KOPT-K1 (cell line): ENCODE results near the gene DIS3L2.
"Not testable (repeated sequence)": the region's sequence is repeated elsewhere in the genome, so short reads cannot be mapped to it uniquely, and the experiment has no call there.

ENCODE experiments used
- H3K27ac ChIP-seq: fragments of 200-600 bp; sonication (generic); 2 replicates; pipeline ENCODE4 v1.5.1; 2016; ENCODE audit warnings: antibody characterized with exemption, mild to moderate bottlenecking, low read depth, low read length; ENCODE audit not compliant: poor library complexity, severe bottlenecking
- H3K36me3 ChIP-seq: fragments of 200-600 bp; sonication (generic); 2 replicates; pipeline ENCODE4 v1.5.1; 2017; ENCODE audit warnings: antibody characterized with exemption, mild to moderate bottlenecking, low read length, moderate library complexity; ENCODE audit not compliant: insufficient read depth
- H3K9me3 ChIP-seq: fragments of 200-600 bp; sonication (generic); 2 replicates; pipeline ENCODE4 v1.5.1; 2017; ENCODE audit warnings: antibody characterized with exemption, low read length, mild to moderate bottlenecking; ENCODE audit not compliant: insufficient read depth, poor library complexity, severe bottlenecking

DIS3L2 gene

DNA sequence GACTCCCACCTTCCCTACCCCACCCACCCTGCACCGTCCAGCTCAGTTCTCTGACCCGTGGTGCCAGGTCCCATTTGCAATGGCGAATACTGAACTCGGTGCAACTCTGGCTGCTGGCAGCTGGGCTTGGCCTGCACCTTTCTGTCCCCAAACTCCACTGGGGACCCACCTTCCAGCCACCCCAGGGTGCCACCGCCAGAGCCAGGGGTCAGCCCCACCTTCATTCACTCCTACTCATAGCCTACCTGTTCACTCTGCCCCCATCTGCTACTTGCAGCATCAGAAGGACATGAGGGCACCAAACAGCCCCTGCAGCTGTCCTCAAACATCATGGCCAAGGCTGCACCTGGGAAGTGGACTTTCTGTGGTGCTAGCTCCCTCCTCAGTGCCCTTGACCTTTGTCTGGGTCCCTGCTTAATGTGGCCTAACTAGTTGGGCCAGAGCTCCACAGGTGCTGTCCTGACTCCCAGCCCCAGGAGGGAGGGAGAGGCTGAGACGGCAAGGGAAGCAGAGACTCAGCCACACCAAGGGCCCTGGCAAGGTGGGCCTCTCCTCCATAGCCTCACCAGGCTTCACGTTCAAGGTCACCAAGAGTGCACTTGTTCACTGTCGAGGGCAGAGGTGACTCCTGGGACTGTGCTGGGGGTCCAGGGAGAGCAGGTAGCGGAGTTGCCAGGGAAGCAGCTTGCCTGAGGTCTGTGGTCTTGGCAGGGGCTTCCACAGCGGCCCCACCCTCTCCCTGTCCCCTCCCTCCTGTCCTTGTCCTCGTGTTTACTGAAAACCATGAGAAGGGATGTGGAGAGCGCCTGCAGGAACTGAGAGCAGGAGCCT is 365.0 kb downstream of the DIS3L2 start:
- not testable (repeated sequence) for H3K9me3 ChIP-seq, H3K27ac ChIP-seq

DNA sequence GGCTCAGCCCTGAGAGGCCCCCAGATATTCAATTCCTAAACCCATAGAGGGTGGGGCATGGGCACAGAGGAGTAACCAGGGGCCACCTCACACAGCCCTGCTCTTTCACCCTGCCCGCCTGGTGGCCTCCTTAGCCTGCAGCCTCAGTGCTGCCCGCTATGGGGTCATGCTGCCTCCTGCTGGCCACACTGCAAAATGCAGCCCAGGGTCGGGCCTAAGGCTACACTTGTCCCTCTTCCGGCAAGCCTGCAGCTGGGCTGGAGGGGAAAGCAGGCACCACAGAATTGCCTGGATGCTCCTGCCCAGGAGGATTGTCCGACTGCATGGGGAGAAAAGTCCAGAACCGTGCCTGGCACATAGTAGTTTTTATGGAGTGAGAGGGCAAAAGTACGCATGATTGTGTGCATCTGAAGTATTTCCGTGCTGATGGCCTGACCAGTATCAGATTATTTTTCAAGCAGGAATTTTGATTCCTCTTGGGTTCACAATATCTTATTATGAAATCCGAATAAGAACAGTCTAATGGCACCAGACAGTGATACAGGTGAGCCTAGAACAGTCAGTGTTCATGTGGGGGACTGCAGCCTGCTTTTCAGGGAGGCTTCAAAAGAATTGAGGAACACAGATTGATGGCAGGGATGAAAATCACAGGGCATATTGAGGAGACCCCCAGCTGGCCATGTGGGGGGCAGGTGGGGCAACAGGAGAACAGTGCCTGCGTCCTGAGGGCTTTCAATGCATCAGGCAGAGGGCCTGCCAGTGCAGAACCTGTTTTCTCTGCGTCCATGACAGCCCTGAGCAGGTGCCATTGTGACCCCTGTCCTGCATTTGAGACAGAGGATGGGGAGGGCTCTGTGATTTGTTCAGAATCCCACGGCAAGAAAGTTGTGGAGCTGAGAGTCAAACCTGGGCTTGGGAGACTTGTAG is 365.9 kb downstream of the DIS3L2 start:
- no peaks in the 10 kb centered on the region for H3K36me3 ChIP-seq
- no peak overlapping the region for H3K27ac ChIP-seq
- H3K9me3 ChIP-seq: no peaks in the 10 kb centered on the region

More for the DNA sequence above, 365.0 kb downstream of the DIS3L2 start:
- not testable (repeated sequence) for H3K36me3 ChIP-seq

DNA sequence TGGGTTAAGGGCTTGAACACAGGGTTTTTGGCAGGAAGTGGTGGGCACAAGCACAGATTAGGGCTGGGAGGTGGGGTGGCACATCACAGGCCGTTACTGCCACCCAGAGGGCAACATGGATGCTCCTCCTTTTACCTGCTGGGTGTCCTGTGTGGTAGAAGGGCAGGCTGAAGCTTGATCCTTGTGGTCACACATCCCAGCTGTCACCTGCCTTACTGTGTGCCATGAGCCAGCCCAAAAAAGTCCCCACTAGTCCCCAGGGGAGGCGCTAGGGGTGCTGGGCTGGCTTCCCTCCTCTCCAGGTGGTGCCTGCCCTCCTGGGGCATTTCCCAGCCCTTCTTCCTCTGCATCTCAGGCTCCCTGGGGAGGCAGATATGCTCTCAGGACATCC is 366.5 kb downstream of the DIS3L2 start:
- Histone ChIP-seq H3K36me3 (no peaks in the 10 kb centered on the region), H3K9me3 (no peaks in the 10 kb centered on the region), H3K27ac (no peak overlapping the region)

DNA sequence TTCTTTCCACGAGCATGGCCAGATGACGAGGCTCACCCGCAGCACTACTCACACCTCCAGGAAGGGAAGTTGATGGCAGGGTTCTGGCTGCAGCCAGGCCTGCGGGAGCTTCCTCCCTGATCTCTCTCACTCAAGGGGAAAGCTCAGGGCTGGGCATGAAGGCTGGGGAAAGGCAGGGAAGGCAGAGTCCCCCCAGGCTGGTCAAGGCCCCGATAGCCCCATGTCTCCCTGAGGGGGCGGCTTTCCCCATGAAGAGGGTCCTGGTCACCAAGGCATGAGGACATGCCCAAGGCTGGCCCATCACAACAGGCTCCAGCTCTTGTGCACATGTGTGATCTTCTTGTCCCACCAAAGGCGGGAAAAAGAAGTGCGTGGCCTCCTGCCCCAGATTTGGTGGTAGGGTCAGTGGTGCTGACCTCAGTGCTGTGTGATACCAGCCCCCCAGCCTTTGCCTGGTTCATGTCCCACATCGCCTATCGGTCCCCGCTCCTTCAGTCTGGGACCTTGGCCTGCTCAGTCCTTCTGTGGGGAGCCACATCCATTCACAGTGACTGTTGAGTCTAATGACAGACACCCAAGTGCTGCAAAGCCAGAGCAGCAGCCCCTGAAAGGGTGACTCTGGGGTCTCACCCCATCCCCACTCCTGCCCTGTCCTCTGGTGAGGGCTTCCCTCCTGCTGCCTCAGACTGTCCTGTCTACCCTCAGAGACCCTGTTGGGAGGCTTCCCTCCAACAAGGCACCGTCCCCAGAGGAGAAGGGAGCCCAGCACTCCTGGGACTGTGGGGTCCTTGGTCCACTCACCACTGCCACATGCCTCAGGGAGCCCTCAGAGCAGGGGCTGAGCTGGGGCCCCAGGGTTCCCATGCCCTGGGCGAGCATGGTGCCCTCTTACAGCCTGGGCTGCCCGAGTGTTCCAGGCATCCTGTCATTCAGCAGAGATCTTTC is 367.3 kb downstream of the DIS3L2 start:
- Histone ChIP-seq H3K27ac (no peak overlapping the region), H3K9me3 (no peaks in the 10 kb centered on the region), H3K36me3 (no peaks in the 10 kb centered on the region)

DNA sequence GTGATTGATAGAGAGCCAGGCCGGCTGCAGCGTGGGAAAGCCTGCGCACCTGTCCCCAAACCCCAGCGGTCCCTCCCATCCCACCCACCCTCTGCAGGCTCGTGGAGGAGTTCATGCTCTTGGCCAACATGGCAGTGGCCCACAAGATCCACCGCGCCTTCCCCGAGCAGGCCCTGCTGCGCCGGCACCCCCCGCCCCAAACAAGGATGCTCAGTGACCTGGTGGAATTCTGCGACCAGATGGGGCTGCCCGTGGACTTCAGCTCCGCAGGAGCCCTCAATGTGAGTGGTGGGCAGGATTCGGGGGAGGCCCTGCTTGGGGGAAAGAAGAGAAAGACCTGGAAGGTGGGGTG is 368.2 kb downstream of the DIS3L2 start:
- Histone ChIP-seq H3K27ac (no peak overlapping the region), H3K36me3 (no peaks in the 10 kb centered on the region), H3K9me3 (no peaks in the 10 kb centered on the region)

DNA sequence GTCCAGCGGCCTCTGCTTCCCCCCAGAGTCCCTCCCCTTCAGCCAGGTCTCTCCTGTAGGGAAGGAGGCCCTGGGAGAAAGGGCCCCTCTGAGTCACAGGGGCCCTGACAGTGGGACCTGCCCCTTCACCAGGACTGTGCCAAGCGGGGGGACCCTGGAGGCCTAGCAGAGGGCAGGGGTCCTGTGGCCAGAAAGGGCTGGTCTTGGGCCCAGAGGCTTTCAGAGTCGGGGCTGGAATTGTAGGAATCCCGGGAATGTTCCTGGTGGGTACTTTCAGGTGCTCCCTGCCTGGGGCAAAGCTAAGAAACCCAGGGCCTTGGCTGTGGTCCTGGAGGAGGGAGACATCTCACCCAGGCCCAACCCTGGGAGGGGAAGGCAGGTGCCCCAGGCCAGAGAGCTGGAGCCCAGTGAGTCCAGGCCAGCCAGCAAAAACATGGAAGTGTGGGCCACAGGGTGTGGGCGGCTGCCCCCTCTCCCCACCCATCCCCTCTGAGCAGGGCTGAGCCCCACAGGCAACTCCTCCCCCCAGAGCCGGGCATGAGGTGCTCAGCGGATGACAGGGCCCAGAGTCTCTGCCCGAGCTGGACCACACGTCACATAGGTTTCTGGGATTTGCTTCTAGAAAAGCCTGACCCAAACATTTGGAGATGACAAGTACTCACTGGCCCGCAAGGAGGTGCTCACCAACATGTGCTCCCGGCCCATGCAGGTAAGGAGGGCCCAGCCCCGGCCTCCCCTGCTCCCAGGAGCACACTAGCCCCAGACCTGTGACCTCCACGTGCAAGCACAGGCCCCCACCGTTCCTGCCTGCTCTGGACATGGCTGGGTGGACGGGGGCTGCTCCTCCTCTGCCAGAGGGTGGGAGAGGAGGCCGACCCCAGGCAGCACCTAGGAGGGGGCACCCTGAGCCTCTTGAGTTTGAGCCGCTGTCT is 368.8 kb downstream of the DIS3L2 start:
- Histone ChIP-seq H3K36me3 (no peaks in the 10 kb centered on the region), H3K9me3 (no peaks in the 10 kb centered on the region), H3K27ac (no peak overlapping the region)

DNA sequence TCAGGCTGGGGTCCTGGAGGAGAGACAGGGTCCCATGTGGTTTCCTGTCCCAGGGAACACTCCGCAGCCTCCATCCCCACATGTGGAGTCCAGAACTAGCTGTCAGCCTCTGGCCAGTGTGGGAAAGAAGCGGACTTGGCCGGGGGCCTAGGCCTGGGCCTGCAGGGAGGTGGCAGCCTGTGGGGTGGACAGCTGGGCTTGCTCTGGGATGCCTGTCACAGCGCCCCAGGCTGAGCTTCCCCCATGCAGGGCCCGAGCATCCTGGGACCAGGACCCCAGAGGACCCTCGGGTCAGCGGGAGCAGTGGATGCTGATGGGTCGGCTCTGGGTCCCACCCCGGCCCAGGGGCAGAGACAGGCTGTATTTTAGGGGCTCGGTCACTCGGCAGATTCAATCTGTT is 369.5 kb downstream of the DIS3L2 start:
- H3K9me3 ChIP-seq, H3K27ac ChIP-seq, H3K36me3 ChIP-seq: not testable (repeated sequence)

DNA sequence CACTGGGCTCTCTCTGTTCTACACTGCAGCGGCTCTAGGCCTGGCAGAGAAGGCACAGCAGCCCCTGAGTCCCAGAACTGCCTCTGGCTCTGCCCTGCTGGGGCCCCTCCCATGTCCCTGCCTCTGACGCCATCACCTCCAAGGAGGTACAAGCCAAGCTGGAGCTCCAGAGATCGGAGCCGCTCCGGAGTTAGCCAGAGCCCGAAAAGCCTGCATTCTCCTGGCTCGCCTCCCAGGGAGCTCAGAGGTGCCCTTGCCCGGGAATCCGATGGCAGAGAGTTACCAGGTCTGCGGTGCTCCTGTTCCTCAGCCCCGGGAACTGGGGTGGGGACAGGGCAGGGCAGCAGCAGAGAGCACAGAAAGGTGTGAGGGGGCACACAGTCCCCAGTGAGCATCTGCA is 370.1 kb downstream of the DIS3L2 start:
- H3K9me3 ChIP-seq, H3K36me3 ChIP-seq, H3K27ac ChIP-seq: not testable (repeated sequence)

DNA sequence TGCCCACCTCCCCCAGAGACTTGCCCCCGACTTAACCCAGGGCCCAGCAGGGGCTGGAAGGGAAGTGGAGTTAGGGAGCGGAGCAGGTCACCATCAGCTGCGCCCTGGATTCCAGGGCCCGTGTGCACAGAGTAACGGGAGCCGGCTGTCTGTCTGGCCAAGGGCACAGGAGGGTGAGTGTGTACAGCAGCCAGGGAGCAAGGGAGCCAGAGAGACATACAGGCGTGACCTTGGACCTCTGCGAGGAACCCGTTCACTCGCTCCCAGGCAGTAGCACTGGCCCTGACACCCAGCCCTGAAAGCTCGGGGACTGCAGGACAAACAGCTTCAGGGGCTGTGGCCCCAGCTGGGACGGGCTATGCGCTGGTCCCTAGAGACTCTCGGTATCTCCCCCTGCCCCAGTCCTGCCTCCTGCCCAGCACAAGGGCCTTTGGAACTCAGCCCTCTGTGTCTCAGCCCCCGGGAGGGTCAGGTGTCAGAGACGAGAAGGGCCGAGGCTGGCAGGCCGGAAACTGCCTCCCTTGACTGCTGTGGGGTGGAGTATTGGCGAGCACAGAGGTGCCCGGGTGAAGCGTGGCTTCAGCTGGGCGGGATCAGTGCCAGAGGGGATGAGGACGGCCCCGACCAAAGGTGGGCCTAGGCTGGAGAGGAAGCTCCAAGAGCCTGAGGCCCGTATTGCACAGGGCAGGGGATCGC is 370.9 kb downstream of the DIS3L2 start:
- not testable (repeated sequence) for H3K9me3 ChIP-seq, H3K27ac ChIP-seq
- H3K36me3 ChIP-seq: peaks cover 14% of the 10 kb centered on the region; the same call in 1 of the 2 replicates

DNA sequence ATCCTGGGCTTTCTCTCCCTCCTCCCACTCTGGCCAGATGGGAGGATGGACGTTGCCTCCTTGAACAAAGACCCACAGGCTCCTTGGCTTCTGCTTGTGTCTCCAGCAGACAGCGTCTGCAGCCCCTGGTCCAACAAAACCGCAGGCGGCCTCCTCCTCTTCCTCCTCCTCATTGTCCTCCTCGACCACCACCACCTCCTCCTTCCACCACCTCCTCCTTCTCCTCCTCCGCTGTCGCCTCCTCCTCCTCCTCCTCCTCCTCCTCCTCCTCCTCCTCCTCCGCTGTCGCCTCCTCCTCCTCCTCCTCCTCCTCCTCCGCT is 371.4 kb downstream of the DIS3L2 start:
- Histone ChIP-seq H3K27ac (no peak overlapping the region), H3K9me3 (no peaks in the 10 kb centered on the region)

DNA sequence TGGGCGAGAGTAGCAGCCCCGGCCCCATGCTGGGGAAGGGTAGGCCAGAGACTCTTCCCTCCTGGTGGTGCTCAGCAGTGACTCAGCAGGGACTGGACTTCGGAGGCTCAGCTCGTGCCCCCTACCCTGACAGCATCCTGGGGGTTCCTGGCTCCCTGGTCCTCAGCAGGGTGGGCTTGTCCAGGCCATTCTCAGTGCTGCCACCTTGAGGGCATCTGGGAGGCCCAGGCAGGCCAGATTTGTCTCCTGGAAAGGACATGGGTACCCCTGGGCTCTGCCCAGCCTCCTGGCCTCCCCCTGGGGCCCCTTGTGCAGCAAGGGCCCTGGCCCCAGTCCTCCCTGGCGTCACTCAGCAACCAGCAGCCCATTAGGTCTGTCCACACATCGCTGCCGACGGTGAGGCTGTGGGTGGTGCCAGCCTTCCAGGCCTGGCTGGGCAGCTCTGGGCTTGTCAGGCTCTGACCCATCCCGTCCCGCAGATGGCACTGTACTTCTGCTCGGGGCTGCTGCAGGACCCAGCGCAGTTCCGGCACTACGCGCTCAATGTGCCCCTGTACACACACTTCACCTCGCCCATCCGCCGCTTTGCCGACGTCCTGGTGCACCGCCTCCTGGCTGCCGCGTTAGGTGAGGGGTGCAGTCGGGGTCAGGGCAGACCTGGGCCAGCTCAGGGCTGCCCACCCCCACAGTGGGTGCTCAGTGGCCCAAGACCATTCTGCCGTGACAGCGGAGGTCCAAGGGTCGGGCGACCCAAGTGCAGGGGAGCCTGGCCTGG is 372.0 kb downstream of the DIS3L2 start:
- Histone ChIP-seq H3K9me3 (no peaks in the 10 kb centered on the region), H3K27ac (no peak overlapping the region), H3K36me3 (peaks cover 15% of the 10 kb centered on the region; the same call in 1 of the 2 replicates)

More for the DNA sequence above, 371.4 kb downstream of the DIS3L2 start:
- peaks cover 15% of the 10 kb centered on the region; the same call in 1 of the 2 replicates for H3K36me3 ChIP-seq

DNA sequence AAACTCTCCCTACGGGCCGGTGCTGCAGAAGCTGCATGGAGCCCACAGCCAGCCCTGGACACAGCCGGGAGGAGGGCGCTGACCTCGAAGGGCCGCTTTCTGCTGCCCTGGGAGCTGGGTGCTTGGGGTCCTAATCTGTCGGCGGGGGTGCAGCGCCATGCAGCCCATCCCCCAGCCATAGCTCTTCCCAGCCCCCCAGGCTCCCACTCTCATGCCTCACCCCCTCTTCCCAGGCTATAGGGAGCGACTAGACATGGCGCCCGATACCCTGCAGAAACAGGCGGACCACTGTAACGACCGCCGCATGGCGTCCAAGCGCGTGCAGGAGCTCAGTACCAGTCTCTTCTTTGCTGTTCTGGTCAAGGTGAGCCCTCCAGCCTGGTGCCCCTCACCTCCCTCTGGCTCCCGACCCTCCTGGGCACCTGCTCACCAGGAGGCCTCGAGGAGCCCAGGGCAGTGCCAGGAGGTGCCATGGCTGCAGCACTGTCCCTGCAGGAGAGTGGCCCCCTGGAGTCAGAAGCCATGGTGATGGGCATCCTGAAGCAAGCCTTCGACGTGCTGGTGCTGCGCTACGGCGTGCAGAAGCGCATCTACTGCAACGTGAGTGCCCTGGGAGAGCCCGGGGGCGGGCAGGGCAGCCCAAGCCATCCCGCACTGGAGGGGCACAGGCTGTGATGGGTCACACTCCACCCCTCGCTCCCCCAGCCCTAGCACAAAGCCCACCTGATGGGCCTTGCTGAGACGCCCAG is 372.8 kb downstream of the DIS3L2 start:
- H3K36me3 ChIP-seq: peaks cover 15% of the 10 kb centered on the region; the same call in 1 of the 2 replicates
- H3K27ac ChIP-seq, H3K9me3 ChIP-seq: not testable (repeated sequence)
